ENCODE results near the gene SERINC2.

The SERINC2 gene

DNA sequence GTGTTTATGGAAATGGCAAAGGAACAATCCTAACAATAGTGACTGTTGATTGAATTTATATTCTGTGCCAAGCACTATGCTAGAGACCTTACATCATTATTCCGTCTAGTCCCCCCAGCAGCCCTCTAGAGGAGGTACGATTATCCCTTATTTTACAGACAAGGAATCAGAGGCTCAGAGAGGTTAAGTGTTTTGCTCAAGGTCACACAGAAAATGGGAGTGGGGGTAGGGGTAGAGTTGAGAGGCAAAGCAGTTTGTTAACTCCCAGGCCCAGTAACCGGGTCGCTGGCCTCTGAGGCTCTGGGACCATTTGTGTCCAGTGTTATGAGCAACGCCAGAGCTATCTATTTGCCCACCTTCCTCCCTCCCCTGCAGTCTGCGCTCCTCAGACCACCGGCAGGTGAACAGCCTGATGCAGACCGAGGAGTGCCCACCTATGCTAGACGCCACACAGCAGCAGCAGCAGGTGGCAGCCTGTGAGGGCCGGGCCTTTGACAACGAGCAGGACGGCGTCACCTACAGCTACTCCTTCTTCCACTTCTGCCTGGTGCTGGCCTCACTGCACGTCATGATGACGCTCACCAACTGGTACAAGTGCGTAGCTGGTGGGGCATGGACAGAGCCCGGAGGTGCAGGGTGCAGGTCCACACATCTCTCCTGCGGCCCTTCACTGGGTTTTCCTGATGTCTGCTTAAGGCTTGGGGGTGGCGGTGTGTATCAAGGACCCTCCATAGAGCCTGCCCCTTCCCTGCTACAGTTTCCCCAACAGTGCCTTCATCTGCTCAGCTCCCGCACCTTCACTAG, 19.8 kb downstream of the SERINC2 start:
- Mint-ChIP-seq H3K4me3 (no peak overlapping the region), H3K27me3 (no peaks in the 10 kb centered on the region), H3K9me3 (no peaks in the 10 kb centered on the region), H3K27ac (no peak overlapping the region), H3K4me1 (no peaks in the 10 kb centered on the region)
- ATAC-seq (no peak), DNase-seq (no peak)

DNA sequence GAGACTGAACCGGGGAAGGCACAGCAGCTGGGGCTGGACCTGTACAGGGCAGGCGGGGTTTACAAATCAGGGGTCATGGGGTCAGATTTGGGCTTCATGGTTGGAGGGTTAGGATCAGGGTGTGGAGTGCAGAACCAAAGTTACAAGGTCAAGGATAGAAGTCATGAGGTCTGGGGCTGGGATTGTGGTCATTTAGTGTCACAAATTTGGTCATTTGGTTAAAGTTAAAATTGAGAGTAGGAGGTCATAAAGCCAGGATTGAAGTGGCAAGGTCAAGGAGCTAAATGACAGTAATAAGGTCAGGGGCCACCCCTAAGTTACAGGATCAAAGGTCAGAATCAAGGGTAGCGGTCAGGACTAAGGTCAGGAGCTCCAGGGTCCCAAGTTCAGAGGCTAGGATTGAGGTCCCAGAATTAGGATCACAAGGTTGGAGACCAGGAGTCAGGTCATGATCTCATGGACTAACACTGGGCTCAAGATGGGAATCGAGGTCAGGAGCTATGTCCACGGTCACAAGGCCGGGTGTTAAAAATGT, 20.4 kb downstream of the SERINC2 start:
- H3K9me3 Mint-ChIP-seq, result no peaks in the 10 kb centered on the region
- H3K4me3 Mint-ChIP-seq, result no peak overlapping the region
- H3K27ac Mint-ChIP-seq, result no peak overlapping the region
- DNase-seq (no peak), ATAC-seq (no peak)
- H3K27me3 Mint-ChIP-seq, result no peaks in the 10 kb centered on the region
- H3K4me1 Mint-ChIP-seq, result no peaks in the 10 kb centered on the region

DNA sequence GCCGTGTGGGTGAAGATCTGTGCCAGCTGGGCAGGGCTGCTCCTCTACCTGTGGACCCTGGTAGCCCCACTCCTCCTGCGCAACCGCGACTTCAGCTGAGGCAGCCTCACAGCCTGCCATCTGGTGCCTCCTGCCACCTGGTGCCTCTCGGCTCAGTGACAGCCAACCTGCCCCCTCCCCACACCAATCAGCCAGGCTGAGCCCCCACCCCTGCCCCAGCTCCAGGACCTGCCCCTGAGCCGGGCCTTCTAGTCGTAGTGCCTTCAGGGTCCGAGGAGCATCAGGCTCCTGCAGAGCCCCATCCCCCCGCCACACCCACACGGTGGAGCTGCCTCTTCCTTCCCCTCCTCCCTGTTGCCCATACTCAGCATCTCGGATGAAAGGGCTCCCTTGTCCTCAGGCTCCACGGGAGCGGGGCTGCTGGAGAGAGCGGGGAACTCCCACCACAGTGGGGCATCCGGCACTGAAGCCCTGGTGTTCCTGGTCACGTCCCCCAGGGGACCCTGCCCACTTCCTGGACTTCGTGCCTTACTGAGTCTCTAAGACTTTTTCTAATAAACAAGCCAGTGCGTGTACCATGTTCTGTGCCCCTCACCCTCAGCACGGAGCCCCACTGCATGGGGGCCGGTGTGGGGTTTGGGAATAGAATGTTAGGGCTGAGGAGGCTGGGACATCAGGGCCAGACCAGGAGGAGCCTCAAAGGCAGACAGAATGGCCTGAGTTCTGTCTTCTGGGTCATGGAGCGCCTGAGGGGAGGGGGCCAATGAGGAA, 21.3 kb downstream of the SERINC2 start:
- DNase-seq (no peak), ATAC-seq (peak; percentile 6)
- Mint-ChIP-seq H3K27ac (no peak overlapping the region), H3K4me3 (no peak overlapping the region), H3K4me1 (no peaks in the 10 kb centered on the region), H3K27me3 (no peaks in the 10 kb centered on the region), H3K9me3 (no peaks in the 10 kb centered on the region)

DNA sequence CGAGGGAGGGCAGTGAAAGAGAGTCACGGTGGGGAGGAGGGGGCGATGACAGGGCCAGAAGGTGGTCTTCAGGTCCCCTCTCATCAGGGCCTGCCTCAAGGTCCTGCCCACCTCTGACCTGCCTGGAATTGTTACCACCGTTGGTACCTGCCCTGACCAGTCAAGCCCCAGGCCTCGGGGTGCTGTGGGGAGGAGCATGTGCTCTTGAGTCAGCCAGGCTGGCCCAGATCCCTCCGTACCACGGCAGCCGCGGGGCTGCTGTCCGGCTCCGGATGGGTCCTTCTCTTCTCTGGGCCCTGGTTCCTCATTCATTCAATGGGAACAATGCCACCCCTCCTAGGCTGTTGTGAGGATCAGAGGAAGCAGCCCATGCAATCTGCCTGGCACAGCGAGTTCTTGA, 22.0 kb downstream of the SERINC2 start:
- peak; percentile 8 for ATAC-seq
- H3K27ac Mint-ChIP-seq, result no peak overlapping the region
- no peaks in the 10 kb centered on the region for H3K27me3 Mint-ChIP-seq
- no peak for DNase-seq
- no peaks in the 10 kb centered on the region for H3K9me3 Mint-ChIP-seq
- no peak overlapping the region for H3K4me3 Mint-ChIP-seq
- no peaks in the 10 kb centered on the region for H3K4me1 Mint-ChIP-seq

DNA sequence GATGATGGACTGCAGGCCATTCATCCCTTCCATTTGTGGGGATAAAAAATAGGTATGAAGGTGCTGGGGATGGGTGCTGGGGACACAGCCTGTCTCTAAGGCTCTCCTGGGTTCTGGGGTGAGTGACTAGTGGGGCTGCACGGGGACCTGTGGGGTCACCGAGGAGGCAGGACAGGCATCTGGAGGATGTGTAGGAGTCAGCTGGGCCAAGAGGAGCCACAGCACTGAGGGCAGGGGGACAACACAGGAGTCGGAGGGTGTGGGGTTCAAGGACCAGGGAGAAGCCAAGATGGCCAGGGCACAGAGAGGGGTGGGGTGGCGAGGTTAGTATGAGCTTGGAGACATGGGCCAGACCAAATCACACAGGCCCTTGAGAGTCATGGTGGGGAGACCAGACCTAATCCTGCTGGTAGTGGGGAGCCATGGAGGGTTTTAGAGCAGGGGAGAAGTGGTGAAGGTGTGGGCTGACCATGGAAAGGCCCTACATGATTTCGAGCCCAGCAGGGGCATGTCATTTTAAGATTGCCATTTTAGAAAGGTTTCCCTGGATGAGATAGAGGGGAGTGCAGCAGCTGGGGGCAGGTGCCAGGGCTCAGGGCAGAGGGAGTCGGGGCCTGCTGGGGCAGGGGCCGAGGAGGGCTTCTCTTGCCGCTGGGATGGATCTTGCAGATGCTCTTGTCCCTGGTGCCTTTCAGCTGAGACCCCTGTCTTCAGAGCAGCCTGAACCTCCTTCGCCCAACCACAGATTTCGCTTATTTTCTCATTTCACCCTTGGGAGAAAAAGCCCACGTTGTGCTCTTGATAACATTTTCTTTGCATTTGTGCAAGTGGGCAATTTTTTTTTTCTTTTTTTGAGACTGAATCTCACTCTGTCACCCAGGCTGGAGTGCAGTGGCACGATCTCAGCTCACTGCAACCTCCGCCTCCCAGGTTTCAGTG, 22.7 kb downstream of the SERINC2 start:
- no peaks in the 10 kb centered on the region for H3K27me3 Mint-ChIP-seq
- DNase-seq (no peak), ATAC-seq (peak; percentile 34)
- no peaks in the 10 kb centered on the region for H3K4me1 Mint-ChIP-seq
- no peaks in the 10 kb centered on the region for H3K9me3 Mint-ChIP-seq
- no peak overlapping the region for H3K4me3 Mint-ChIP-seq
- no peak overlapping the region for H3K27ac Mint-ChIP-seq

DNA sequence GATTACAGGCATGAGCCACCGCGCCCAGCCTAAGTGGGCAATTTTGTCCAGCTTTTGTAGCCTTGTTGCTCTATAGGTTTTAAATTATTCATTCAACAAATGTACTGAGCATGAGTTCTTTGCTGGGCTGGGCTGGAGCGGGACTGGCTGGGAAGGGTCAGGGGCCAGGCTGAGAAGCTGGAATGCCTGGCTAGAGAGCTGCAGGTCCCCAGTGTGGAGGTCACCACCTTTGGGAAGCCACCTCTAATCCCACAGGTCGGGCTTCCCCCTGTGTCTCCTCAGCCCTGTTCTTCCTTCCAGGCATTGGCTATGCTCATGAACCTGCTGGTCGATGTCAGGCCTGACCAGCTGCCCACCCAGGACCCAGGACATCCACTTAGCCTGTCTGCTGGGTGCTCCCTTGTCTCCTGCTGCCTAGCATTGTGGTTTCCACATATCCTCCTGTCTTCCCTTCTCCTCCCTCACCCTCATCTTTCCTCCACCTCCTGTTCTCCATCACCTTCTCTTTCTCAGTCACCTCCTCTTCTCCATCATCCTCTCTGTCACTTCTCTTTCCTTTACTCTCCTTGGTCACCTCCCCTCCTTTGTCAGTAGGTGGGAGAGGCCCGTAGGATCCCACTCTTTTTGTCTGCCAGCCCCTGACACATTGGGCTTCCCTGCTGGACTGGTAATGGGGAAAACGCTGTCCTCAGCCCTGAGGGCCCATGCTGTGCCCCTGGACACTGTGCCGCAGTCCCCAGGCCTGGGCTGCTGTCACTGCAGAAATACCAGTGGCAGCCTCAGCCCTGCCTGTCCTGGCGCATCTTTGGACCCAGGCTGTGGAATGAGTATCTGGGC, 23.8 kb downstream of the SERINC2 start:
- ATAC-seq (no peak), DNase-seq (no peak)
- H3K9me3 Mint-ChIP-seq, result no peaks in the 10 kb centered on the region
- H3K4me1 Mint-ChIP-seq, result no peaks in the 10 kb centered on the region
- H3K4me3 Mint-ChIP-seq, result no peak overlapping the region
- H3K27me3 Mint-ChIP-seq, result no peaks in the 10 kb centered on the region
- peak overlapping the region in 1 of 2 donors; percentile 83 for H3K27ac Mint-ChIP-seq

DNA sequence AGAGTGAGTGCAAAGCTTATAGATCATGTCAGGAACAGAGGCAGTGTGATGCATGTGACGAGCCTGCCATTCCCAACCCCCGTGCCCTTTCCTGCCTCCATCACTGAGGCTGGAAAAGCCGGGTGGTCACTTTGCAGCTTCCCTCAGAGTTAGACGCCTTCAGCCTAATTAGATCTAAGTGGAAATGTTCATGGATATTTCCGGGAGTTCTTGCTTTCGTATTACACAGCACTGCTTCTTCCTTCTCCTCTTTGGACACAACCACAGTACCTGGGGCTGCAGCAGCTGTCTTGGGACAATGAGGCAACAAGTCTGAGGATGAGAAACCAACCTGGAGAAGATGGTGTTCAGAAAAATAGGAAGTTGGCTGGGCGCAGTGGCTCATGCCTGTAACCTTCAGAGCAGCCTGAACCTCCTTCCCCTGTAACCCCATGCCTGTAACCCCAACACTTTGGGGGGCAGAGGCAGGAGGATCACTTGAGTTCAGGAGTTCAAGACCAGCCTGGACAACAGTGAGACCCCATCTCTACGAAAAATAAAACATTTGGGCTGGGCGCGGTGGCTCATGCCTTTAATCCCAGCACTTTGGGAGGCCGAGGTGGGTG, 24.5 kb downstream of the SERINC2 start:
- Mint-ChIP-seq H3K4me1 (no peaks in the 10 kb centered on the region), H3K9me3 (no peaks in the 10 kb centered on the region), H3K27me3 (no peaks in the 10 kb centered on the region), H3K27ac (no peak overlapping the region), H3K4me3 (no peak overlapping the region)
- ATAC-seq (no peak), DNase-seq (no peak)

DNA sequence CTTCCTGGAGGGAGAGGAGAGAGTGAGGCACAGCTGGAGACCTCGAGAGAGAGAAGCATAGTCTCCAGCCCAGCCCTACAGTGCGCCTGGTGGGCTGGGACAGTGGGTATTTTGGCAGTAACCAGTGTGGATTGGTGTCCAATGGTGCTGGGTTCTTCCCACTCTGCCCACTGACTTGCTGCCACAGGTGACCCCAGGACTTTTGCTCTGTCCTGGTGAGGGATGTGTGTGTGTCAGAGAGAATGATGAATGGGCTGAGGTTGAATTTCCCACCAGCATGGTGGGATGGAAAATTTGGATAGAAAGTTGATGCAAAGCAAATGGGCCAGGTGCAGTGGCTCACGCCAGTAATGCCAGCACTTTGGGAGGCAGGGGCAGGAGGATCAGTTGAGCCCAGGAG, 26.3 kb downstream of the SERINC2 start:
- Mint-ChIP-seq H3K27me3 (no peaks in the 10 kb centered on the region), H3K9me3 (no peaks in the 10 kb centered on the region), H3K27ac (no peak overlapping the region), H3K4me1 (no peaks in the 10 kb centered on the region), H3K4me3 (no peak overlapping the region)
- no peak for DNase-seq
- no peak for ATAC-seq

DNA sequence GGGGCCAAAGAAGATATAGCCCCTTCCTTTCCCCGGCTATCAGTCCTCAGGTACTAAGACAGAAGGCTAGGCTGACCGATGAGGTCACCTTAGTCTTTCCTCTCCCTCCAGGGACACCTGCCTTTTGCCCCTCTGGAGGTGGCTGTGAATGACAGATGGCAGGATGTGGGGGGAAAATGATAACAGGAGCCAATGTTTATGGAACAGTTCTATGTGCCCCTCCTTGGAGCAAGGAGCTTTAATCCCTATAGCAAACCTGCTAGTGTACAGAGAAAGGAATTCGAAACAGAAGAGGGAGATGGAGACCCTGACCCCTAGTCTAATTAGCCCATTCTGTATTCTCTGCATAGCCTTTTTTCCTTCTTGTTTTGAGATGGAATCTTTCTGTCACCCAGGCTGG, 28.1 kb downstream of the SERINC2 start:
- Mint-ChIP-seq H3K9me3 (no peaks in the 10 kb centered on the region), H3K4me1 (no peaks in the 10 kb centered on the region), H3K27me3 (no peaks in the 10 kb centered on the region), H3K4me3 (no peak overlapping the region), H3K27ac (no peak overlapping the region)
- DNase-seq, result no peak
- no peak for ATAC-seq

DNA sequence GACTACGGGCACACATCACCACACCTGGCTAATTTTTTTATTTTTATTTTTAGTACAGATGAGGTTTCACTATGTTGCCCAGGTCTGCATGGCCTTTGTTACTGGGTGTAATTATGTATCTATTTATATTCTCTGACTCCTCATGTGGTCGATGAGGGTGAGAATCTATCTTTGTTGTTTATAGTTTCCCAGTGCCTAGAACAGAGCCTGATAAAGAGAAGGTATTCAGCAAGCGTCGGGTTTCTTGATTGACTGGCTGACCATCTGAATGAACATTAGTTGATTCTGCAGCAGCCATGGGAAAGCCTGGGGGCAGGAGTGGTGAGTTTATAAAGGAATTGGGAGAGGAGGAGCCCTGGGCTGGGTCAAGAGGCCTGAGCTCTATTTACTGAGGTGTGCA, 28.5 kb downstream of the SERINC2 start:
- Mint-ChIP-seq H3K4me3 (no peak overlapping the region), H3K27ac (peak overlapping the region in 1 of 2 donors; percentile 4), H3K4me1 (no peaks in the 10 kb centered on the region), H3K27me3 (no peaks in the 10 kb centered on the region), H3K9me3 (no peaks in the 10 kb centered on the region)
- ATAC-seq, result no peak
- no peak for DNase-seq

DNA sequence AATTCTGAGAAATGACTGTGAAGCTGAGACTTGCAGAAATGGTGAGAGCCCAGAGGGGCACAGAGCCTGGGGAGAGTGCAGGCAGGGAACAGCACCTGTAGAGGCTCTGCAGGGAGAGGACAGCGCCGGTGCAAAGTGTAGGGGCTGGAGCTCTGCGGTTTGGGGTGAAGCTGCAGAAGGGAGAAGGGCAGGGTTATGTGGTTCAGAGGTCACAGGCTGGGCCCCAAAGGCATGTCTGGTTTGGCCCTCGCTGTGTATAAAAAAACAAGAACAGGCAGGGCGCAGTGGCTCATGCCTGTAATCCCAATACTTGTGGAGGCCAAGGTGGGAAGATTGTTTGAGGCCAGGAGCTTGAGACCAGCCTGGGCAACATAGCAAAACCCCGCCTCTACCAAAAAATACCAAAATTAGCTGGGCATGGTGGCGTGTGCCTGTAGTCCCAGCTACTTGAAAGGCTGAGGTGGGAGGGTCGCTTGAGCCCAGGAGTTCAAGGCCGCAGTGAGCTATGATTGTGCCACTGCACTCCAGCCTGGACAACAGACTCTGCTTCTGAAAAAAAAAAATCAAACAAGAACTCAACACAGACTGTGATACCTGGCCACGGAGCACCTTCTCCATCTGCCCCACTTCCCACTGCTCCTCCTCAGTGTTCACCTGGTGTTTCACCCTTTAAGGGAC, 29.1 kb downstream of the SERINC2 start:
- Mint-ChIP-seq H3K9me3 (no peaks in the 10 kb centered on the region), H3K4me1 (no peaks in the 10 kb centered on the region), H3K4me3 (no peak overlapping the region), H3K27ac (no peak overlapping the region), H3K27me3 (no peaks in the 10 kb centered on the region)
- ATAC-seq (no peak), DNase-seq (no peak)

DNA sequence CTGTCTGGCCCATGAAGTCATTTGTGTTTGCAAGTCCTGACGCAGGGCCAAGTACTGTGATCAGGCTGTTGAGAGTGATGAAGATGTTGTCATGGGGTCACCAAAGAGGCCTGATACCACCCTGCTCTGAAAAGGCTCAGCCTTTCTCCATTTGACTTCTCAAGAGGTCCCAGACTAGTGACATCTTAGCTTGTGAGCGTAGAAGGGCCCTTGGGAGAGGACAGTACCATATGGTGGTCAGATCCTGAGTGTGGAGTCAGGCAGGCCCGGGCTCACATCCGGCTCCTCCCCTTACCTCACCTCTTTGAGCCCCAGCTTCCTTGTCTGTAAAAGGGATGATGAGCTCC, 29.6 kb downstream of the SERINC2 start:
- no peaks in the 10 kb centered on the region for H3K4me1 Mint-ChIP-seq
- H3K9me3 Mint-ChIP-seq, result no peaks in the 10 kb centered on the region
- DNase-seq, result no peak
- no peak overlapping the region for H3K27ac Mint-ChIP-seq
- no peak overlapping the region for H3K4me3 Mint-ChIP-seq
- ATAC-seq, result no peak
- no peaks in the 10 kb centered on the region for H3K27me3 Mint-ChIP-seq

DNA sequence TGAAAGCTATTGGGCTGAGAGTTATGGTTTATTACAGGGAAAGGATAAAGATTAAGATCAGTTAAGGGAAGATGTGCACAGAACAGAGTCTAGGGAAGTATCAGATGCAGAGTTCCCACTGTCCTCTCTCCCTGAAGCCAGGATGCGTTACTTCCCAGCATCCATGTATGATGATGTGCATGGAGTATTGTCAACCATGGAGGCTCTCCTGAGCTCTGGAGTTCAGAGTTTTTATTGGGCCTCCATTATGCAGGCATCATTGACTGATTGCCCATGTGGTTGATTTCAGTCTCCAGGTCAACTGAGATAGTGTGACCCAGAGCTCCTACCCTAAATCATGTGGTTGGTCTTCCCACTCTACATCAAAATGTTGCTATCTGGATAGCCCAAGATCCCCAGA, 30.7 kb downstream of the SERINC2 start:
- no peaks in the 10 kb centered on the region for H3K27me3 Mint-ChIP-seq
- no peak for ATAC-seq
- no peaks in the 10 kb centered on the region for H3K9me3 Mint-ChIP-seq
- no peak overlapping the region for H3K4me3 Mint-ChIP-seq
- no peak overlapping the region for H3K27ac Mint-ChIP-seq
- DNase-seq, result no peak
- H3K4me1 Mint-ChIP-seq, result no peaks in the 10 kb centered on the region
